HepG2 (cell line): ENCODE results near the gene PANK4. TPM values are rescaled to one million over a fixed set of nuclear protein-coding genes. Genes with fewer than 3 reads are reported as not detected.

ENCODE experiments used
- BATF2 ChIP-seq: sonication (generic); formaldehyde crosslinking; IDR thresholded peaks from 2 replicates; pipeline ENCODE4 v1.8.0; 2022; ENCODE audit warnings: mild to moderate bottlenecking, missing genetic modification reagents, moderate library complexity
- MYNN ChIP-seq: sonication (generic); formaldehyde crosslinking; IDR thresholded peaks from 2 replicates; pipeline ENCODE4 v1.4.0; 2020; ENCODE audit warnings: mild to moderate bottlenecking, low read depth, missing genetic modification reagents
- RAD51 ChIP-seq: fragments of 450-650 bp; IDR thresholded peaks from 2 replicates; pipeline ENCODE4 v1.6.1; 2016; ENCODE audit warnings: borderline replicate concordance
- RBFOX2 ChIP-seq: fragments of 200-400 bp; formaldehyde crosslinking; IDR thresholded peaks from 2 replicates; pipeline ENCODE4 v1.6.1; 2017; ENCODE audit warnings: low read depth, mild to moderate bottlenecking, low read length
- SATB2 ChIP-seq: sonication (generic); formaldehyde crosslinking; IDR thresholded peaks from 2 replicates; pipeline ENCODE4 v1.5.0; 2020; ENCODE audit warnings: missing genetic modification reagents
- SKI ChIP-seq: fragments of 450-650 bp; IDR thresholded peaks from one replicate; pipeline ENCODE4 v1.6.1; 2018; ENCODE audit warnings: mild to moderate bottlenecking; ENCODE audit not compliant: partially characterized antibody
- SMAD1 ChIP-seq: sonication (generic); formaldehyde crosslinking; IDR thresholded peaks from 2 replicates; pipeline ENCODE4 v1.4.0; 2020; ENCODE audit warnings: missing genetic modification reagents, low read depth, mild to moderate bottlenecking, borderline replicate concordance
- TAF1 ChIP-seq: sonication (generic); formaldehyde crosslinking; IDR thresholded peaks from 2 replicates; pipeline ENCODE4 v1.4.0; 2020; ENCODE audit warnings: missing genetic modification reagents
- UBTF ChIP-seq: sonication (generic); formaldehyde crosslinking; IDR thresholded peaks from 2 replicates; pipeline ENCODE4 v1.4.0; 2020; ENCODE audit warnings: mild to moderate bottlenecking, missing genetic modification reagents
- ZBTB44 ChIP-seq: sonication (generic); formaldehyde crosslinking; IDR thresholded peaks from 2 replicates; pipeline ENCODE4 v1.4.0; 2020; ENCODE audit warnings: missing genetic modification reagents
- ZFP91 ChIP-seq: sonication (generic); formaldehyde crosslinking; IDR thresholded peaks from 2 replicates; pipeline ENCODE4 v1.9.0; 2022; ENCODE audit warnings: missing genetic modification reagents, mild to moderate bottlenecking, borderline replicate concordance
- ZNF318 ChIP-seq: sonication (generic); formaldehyde crosslinking; IDR thresholded peaks from 2 replicates; pipeline ENCODE4 v1.4.0; 2020; ENCODE audit warnings: mild to moderate bottlenecking, missing genetic modification reagents
- ZNF335 ChIP-seq: sonication (generic); formaldehyde crosslinking; IDR thresholded peaks from 2 replicates; pipeline ENCODE4 v1.4.0; 2020; ENCODE audit warnings: missing genetic modification reagents
- ZNF747 ChIP-seq: sonication (generic); formaldehyde crosslinking; IDR thresholded peaks from 2 replicates; pipeline ENCODE4 v1.8.1; 2023; ENCODE audit warnings: missing genetic modification reagents, mild to moderate bottlenecking, borderline replicate concordance
- polyA plus RNA-seq, 8 experiments: library from polyadenylated mRNA; depleted of rRNA in 3 of 8; stranded (reverse) in 7 of 8; unstranded in 1 of 8; fragments of >200 nt; fragmentation: Illumina TruSeq in 4 of 8; extraction: Trizol in 4 of 8; gene quantifications; 2 replicates each; pipeline versions ENCODE4 v1.2.1 to v1.2.3, GENCODE V29; 2011 to 2016; ENCODE audit warnings: low read depth in 4 of 8, missing spikeins in 1 of 8, mixed read lengths in 1 of 8; ENCODE audit not compliant: insufficient read depth in 1 of 8
- total RNA-seq, 5 experiments: library from RNA; depleted of rRNA; stranded (reverse); fragments of >200 nt; fragmentation: Illumina TruSeq; extraction: Trizol; gene quantifications; 2 replicates each; pipeline ENCODE4 v1.2.3, GENCODE V29; 2016; ENCODE audit warnings: low read depth in 1 of 5

PANK4 gene
- total and polyA plus RNA-seq, 2 of the 13 experiments (the other 11 are each of a cell fraction or from before 2014, with no cell fraction given), result 17.4 to 19.3 TPM

- TF ChIP-seq ZNF318, result no peak
- TF ChIP-seq ZFP91 (CRISPR knock-in tag), result no peak; the same call in 1 of the 2 replicates
- no peak for TF ChIP-seq MYNN (CRISPR knock-in tag)
- TF ChIP-seq RAD51, result peak; percentile 80
- peak; percentile 85 for TF ChIP-seq ZNF747 (CRISPR knock-in tag)
- TF ChIP-seq SMAD1 (CRISPR knock-in tag), result no peak
- TF ChIP-seq UBTF (CRISPR knock-in tag), result no peak
- no peak for TF ChIP-seq SATB2 (CRISPR knock-in tag)
- peak; percentile 57; the same call in 1 of the 2 replicates for TF ChIP-seq BATF2
- peak; percentile 77 for TF ChIP-seq RBFOX2
- peak; percentile 56; the same call in 1 of the 2 replicates for TF ChIP-seq TAF1 (CRISPR knock-in tag)
- no peak for TF ChIP-seq SKI
- TF ChIP-seq ZBTB44 (CRISPR knock-in tag), result no peak
- no peak for TF ChIP-seq ZNF335 (CRISPR knock-in tag)
These were observed 19.5 kb upstream of the PANK4 start (continued) for GRCh38 chr1:2545754-2546514.
